ENCODE results near the gene NES. TPM values are rescaled to one million over a fixed set of nuclear protein-coding genes. Genes with fewer than 3 reads are reported as not detected.
"Not testable (repeated sequence)": the region's sequence is repeated elsewhere in the genome, so short reads cannot be mapped to it uniquely, and the experiment has no call there.

The NES gene
- total RNA-seq, 1 experiment from 2014 or later: 168 TPM

- not testable (repeated sequence) for H3K4me3 Mint-ChIP-seq; H3K4me2 ChIP-seq (ENCODE audit: insufficient read depth, insufficient read length, low read length); H3K56ac ChIP-seq (ENCODE audit: insufficient read length, low read depth, low read length); H2BK20ac ChIP-seq (ENCODE audit: low read depth, low read length, poor library complexity, severe bottlenecking); H3K4me1 ChIP-seq (ENCODE audit: insufficient read depth, low read length); DNase-seq; H2BK15ac ChIP-seq (ENCODE audit: low read depth, low read length); H4K8ac ChIP-seq (replicated peaks; ENCODE audit: insufficient read length, low read depth, low read length); H3K4ac ChIP-seq (ENCODE audit: low read depth, low read length); H2BK12ac ChIP-seq (ENCODE audit: insufficient read length, low read depth, low read length); H4K5ac ChIP-seq (ENCODE audit: insufficient read length, low read depth, low read length); H3K9ac ChIP-seq (ENCODE audit: extremely low read depth, insufficient read length, low read length); H3K27ac ChIP-seq (ENCODE audit: insufficient read length, low read depth, low read length); H3K9me3 ChIP-seq (ENCODE audit: control insufficient read depth, low read depth, low read length); H3K9me3 Mint-ChIP-seq; H2AK5ac ChIP-seq (ENCODE audit: insufficient read length, low read length); H3K27me3 ChIP-seq (ENCODE audit: insufficient read depth, low read length); H3K36me3 Mint-ChIP-seq (ENCODE audit: insufficient read depth in 1 of 3, low read depth in 3 of 3); H3K14ac ChIP-seq (ENCODE audit: insufficient read depth, low read length); H3K23ac ChIP-seq (ENCODE audit: insufficient read length, low read depth, low read length); H4K20me1 ChIP-seq (ENCODE audit: control insufficient read depth, insufficient read depth, insufficient read length); H3K79me2 ChIP-seq (ENCODE audit: insufficient read depth, low read length); H3K18ac ChIP-seq (ENCODE audit: insufficient read length, low read depth, low read length); H3K27ac Mint-ChIP-seq; H2BK120ac ChIP-seq (ENCODE audit: low read depth, low read length, poor library complexity, severe bottlenecking); H2BK5ac ChIP-seq (ENCODE audit: insufficient read length, low read length); H4K91ac ChIP-seq (ENCODE audit: insufficient read length, low read depth, low read length); H3T11ph ChIP-seq (ENCODE audit: low read length); H3K79me1 ChIP-seq (ENCODE audit: insufficient read depth, low read depth, low read length, poor library complexity, severe bottlenecking); H3K23me2 ChIP-seq (ENCODE audit: insufficient read length, low read depth, low read length, poor library complexity, severe bottlenecking); H3K4me1 Mint-ChIP-seq; H2AFZ ChIP-seq (ENCODE audit: low read length)
- WGBS (ENCODE audit: extremely low coverage, insufficient read length, low lambda C conversion rate): no CpG with 5 or more reads among the region's 9 CpGs
- peak; percentile 54 for TF ChIP-seq CTCF (conservative IDR thresholded peaks at IDR 0.05)
- H3K27me3 Mint-ChIP-seq (ENCODE audit: low read depth): peaks cover 90% of the 10 kb centered on the region
These were observed 46.1 kb downstream of the NES start for GRCh38 chr1:156631152-156631551.

Data from H9 (cell line).